HFF-Myc (cell line): Measurements from ENCODE around the gene MRAS.
"Not testable (repeated sequence)": the region's sequence is repeated elsewhere in the genome, so short reads cannot be mapped to it uniquely, and the experiment has no call there.

Experiments used
- DNase-seq: peaks from one replicate; pipeline ENCODE4 v3.0.0-alpha.2; 2011; ENCODE audit warnings: low read depth; ENCODE audit errors: extremely low read depth
- H3K4me3 ChIP-seq: replicated peaks from 2 replicates; pipeline ENCODE4 v1.5.1; 2011; ENCODE audit warnings: low read depth, mild to moderate bottlenecking, control low read depth, low read length
- TF ChIP-seq, protein P1 (sequence below): IDR thresholded peaks from 2 replicates; pipeline ENCODE4 v1.5.1; 2012; ENCODE audit warnings: mild to moderate bottlenecking, low read depth, low read length, control low read depth; ENCODE audit errors: missing control alignments

MRAS gene

DNA sequence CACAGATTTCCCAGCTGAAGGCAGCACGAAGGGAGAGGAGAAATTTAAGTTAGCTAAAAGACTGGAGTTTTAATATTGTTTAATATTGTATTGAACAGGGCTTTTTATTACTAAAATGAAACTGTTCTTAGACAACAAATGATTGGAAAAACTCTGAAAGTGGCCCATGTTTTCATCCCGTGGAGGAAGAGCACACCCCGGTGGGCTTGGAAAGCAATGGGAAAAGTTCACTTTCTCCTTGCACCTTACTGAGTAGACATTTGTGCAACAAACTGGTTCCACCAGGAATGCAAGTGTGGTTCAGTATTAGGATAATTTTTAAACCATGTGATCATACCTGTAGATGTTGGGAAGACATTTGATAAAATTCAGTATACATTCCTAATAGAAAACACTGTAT is 77.8 kb downstream of the MRAS start:
- TF ChIP-seq, protein P1, sequence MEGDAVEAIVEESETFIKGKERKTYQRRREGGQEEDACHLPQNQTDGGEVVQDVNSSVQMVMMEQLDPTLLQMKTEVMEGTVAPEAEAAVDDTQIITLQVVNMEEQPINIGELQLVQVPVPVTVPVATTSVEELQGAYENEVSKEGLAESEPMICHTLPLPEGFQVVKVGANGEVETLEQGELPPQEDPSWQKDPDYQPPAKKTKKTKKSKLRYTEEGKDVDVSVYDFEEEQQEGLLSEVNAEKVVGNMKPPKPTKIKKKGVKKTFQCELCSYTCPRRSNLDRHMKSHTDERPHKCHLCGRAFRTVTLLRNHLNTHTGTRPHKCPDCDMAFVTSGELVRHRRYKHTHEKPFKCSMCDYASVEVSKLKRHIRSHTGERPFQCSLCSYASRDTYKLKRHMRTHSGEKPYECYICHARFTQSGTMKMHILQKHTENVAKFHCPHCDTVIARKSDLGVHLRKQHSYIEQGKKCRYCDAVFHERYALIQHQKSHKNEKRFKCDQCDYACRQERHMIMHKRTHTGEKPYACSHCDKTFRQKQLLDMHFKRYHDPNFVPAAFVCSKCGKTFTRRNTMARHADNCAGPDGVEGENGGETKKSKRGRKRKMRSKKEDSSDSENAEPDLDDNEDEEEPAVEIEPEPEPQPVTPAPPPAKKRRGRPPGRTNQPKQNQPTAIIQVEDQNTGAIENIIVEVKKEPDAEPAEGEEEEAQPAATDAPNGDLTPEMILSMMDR, result peak; percentile 39
- no peak overlapping the region for H3K4me3 ChIP-seq
- no peak for DNase-seq

DNA sequence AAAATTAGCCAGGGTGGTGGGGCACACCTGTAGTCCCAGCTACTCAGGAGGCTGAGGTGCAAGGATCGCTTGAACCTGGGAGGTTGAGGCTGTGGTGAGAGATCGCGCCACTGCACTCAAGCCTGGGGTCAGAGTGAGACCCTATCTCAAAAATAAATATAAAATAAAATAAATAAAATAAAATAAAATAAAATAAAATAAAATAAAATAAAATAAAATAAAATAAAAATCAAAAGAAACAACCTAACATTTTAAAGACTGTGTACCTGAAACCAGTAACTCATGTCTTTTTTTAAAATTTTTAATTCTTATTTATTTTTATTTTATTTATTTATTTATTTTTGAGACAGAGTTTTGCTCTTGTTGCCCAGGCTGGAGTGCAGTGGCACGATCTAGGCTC is 78.4 kb downstream of the MRAS start:
- not testable (repeated sequence) for DNase-seq, H3K4me3 ChIP-seq

DNA sequence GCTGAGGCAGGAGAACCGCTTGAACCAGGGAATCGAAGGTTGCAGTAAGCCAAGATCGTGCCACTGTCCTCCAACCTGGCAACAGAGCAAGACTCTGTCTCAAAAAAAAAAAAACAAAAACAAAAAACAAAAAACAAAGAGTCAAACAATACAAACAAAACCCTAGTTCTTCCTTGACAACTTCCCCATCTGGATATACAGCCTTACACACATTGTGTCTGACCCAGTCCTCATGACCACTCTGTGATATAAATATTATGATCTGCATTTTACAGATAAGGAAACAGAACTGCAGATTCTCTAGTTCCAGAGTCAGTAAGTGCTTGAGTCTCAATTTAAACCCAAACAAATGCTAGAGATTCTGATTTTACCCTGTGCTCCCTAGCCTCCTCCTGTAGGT is 81.3 kb downstream of the MRAS start:
- TF ChIP-seq, protein P1, result no peak
- no peak for DNase-seq
- H3K4me3 ChIP-seq, result no peak overlapping the region

GRCh38 chr3:138432576-138433240 is 84.3 kb downstream of the MRAS start:
- TF ChIP-seq, protein P1, result no peak
- H3K4me3 ChIP-seq, result no peak overlapping the region
- no peak for DNase-seq

DNA sequence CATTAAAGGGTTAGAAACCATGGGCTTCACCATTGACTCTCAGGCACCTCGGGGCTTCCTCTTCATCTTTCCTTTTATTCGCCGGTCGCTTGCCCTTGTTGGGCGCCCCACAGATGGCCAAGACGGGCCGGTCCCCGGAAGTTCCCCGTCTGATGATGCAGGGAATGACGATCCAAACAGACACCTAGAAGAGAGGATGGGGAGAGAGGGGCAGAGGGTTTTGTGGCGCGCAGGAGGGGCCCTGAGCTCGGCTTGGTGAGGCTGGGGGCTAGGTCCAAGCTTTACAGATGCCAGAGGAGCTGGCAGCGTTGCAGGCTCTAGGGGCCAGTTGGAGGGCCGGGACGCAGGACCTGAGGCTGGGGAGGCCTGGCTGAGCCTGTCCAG is 85.5 kb downstream of the MRAS start:
- no peak overlapping the region for H3K4me3 ChIP-seq
- TF ChIP-seq, protein P1, result no peak
- DNase-seq, result no peak

DNA sequence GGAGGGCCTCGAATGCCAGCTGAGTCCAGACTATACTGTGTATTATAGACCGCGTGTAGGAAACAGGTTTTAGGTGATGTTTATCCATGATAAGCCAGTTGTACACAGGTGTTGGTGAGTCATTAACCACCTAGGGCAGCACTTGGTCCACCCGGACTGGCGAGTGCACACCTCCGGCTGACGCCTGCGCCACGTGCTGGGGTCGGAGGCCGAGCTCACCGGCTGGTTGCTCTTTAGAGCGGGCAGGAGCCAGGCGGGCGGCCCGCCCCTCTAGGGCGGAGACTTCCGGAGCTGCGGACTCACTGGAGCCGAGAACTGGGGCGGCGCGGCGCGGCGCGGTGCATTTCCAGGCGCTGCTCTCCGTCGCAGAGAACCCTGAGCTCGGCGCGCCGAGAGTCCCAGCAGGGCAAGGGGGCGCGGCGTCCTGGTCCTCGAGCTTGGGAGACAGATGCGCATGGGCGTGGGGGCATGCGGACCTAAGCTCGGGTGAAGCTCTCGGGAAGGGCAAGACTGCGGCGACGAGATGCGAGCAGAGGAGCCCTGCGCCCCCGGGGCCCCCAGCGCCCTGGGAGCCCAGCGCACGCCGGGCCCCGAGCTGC is 86.0 kb downstream of the MRAS start, which contains the start of gene ESYT3:
Gene ESYT3 (plus strand): TSS at position 341 of the 599 bp plus-strand sequence. CDS start 183 bp downstream, at position 524.
- peak within 1 kb of the TSS; percentile 48 for H3K4me3 ChIP-seq
- TF ChIP-seq, protein P1, result no peak

GRCh38 chr3:138434875-138435772 is 86.7 kb downstream of the MRAS start:
- TF ChIP-seq, protein P1, result no peak
- no peak for DNase-seq
- peak overlapping the region; percentile 48 for H3K4me3 ChIP-seq

More for the DNA sequence above, 86.0 kb downstream of the MRAS start, which contains the start of gene ESYT3:
- DNase-seq, result no peak
